ENCODE measurements around the gene PLCL2.

The PLCL2 gene

GRCh38 chr3:16884748-16885592, at the start of gene PLCL2:
Gene PLCL2 (plus strand): TSS chr3:16884955. CDS start chr3:16885040, 85 bp downstream.
- peak within 1 kb of the TSS; percentile 83 for H3K4me3 ChIP-seq (ENCODE audit: low read depth, low read length)
- in situ Hi-C loops (cut with HindIII; ENCODE audit: low sequenced_read_pairs) = no loop called here
- TF ChIP-seq CTCF (IDR thresholded peaks at IDR 0.05; ENCODE audit: low read depth, low read length, missing control alignments) = peak; percentile 6
- no peak for DNase-seq (ENCODE audit: low read depth)

- in situ Hi-C loops (cut with HindIII; ENCODE audit: low sequenced_read_pairs) = no loop called here
- TF ChIP-seq CTCF (IDR thresholded peaks at IDR 0.05; ENCODE audit: low read depth, low read length, missing control alignments) = no peak
Observed at GRCh38 chr3:16836505-16837237, 48.1 kb upstream of the PLCL2 start.

GRCh38 chr3:16837602-16838001, 47.2 kb upstream of the PLCL2 start:
- no peak for DNase-seq (ENCODE audit: low read depth)
- TF ChIP-seq CTCF (IDR thresholded peaks at IDR 0.05; ENCODE audit: low read depth, low read length, missing control alignments) = no peak
- in situ Hi-C loops (cut with HindIII; ENCODE audit: low sequenced_read_pairs) = no loop called here
- no peak overlapping the region for H3K4me3 ChIP-seq (ENCODE audit: low read depth, low read length)

More at GRCh38 chr3:16836505-16837237, 48.1 kb upstream of the PLCL2 start:
- H3K4me3 ChIP-seq (ENCODE audit: low read depth, low read length) = no peak overlapping the region
- DNase-seq (ENCODE audit: low read depth) = peak; percentile 18

- in situ Hi-C loops (cut with HindIII; ENCODE audit: low sequenced_read_pairs) = no loop called here
- TF ChIP-seq CTCF (IDR thresholded peaks at IDR 0.05; ENCODE audit: low read depth, low read length, missing control alignments) = no peak
- H3K4me3 ChIP-seq (ENCODE audit: low read depth, low read length) = no peak overlapping the region
- no peak for DNase-seq (ENCODE audit: low read depth)
Observed at GRCh38 chr3:16838561-16838960, 46.2 kb upstream of the PLCL2 start.

GRCh38 chr3:16839271-16840100, 45.3 kb upstream of the PLCL2 start:
- H3K4me3 ChIP-seq (ENCODE audit: low read depth, low read length) = no peak overlapping the region
- no peak for TF ChIP-seq CTCF (IDR thresholded peaks at IDR 0.05; ENCODE audit: low read depth, low read length, missing control alignments)
- DNase-seq (ENCODE audit: low read depth) = no peak
- in situ Hi-C loops (cut with HindIII; ENCODE audit: low sequenced_read_pairs) = no loop called here

DNA sequence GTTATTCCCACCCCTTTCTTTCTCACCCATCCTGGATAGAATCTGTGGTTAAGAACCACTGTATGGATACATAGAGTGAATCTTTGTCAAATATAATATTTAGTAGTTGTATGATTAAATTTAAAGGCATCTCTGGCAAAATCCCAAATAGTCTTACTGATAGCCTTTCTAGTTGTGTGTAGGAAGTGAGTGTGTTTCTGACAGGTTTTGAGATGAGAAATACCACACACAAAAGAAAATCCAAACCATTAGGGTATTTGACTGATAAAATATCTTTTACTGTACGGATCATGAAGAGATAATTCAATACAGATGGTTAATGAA, 44.7 kb upstream of the PLCL2 start:
- TF ChIP-seq CTCF (IDR thresholded peaks at IDR 0.05; ENCODE audit: low read depth, low read length, missing control alignments) = no peak
- in situ Hi-C loops (cut with HindIII; ENCODE audit: low sequenced_read_pairs) = no loop called here
- no peak for DNase-seq (ENCODE audit: low read depth)
- no peak overlapping the region for H3K4me3 ChIP-seq (ENCODE audit: low read depth, low read length)
